ENCODE results near the gene PLCXD3.
"Not testable (repeated sequence)": the region's sequence is repeated elsewhere in the genome, so short reads cannot be mapped to it uniquely, and the experiment has no call there.

PLCXD3 gene

DNA sequence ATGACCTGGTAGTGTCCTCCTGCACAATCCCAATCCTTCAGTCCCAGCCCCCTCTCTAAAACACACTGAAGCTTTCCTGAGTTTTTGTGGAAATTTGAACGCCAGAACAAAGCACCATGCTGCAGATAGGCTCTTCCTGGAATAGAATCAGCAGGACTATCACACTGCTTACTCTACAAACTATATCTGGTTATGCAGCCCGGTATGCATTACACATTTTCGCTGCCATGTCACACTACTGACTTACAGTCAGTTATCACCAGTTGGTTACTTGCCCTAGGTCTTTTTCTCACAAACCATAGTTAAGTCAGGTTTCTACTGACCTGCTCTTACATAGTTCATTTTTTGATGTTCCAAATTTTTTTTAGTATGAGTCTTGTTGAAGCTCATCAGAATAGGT is 24.9 kb downstream of the PLCXD3 start:
- DNase-seq = no peak

DNA sequence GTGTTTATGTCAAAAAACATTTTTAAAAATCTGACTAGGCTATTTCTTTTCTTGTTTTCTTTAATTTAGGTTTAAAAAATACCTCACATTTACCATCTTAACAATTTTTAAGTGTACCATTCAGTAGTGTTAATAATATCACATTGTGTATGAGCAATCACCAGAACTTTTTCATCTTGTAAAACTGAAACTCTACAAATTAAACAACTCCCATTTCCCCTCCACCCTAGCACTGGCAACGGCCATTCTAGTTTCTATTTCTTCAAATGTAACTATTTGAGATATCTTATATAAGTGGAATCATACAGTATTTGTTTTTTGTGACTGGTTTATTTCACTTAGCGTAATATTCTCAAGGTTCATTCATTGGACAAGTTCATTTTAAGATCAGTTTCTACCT is 27.7 kb downstream of the PLCXD3 start:
- no peak for DNase-seq

DNA sequence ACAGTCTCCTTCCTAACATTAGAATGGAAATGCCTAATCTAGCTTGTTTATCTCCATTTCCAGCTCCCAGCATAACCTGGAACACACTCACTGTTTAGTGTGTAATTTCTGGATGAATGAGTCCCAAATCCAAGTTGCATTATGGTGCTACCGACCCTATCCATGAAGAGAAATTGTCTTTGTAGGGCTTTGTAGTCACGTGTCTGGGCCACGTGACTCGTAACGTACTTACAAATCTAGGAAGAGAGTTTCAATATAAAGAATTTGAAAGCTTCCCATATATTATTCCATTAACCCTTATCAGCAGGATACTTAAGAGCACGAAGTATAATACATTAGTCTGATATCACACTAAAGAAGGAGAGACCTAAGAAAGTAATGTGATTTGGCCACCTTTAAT is 28.2 kb downstream of the PLCXD3 start:
- no peak for DNase-seq

DNA sequence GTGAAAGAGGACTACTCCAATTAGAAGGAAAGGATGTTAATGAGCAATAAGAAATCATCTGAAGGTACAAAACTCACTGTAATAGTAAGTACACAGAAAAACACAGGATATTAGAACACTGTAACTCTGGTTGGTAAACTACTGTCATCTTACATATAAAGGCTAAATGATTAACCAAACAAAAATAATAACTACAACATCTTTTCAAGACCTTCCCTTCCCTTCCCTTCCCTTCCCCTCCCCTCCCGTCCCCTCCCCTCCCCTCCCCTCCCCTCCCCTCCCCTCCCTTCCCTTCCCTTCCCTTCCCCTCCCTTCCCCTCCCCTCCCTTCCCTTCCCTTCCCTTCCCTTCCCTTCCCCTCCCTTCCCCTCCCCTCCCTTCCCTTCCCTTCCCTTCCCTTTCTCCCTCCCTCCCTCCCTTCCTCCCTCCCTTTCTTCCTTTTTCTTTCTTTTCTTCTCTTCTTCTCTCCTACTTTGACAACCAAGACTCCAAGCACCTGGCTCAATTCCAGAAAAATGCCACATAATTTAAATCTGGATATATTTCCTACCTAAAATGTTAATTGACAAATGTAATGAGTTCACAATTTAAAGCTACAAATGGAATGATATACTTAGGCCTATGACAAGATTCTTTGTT is 38.7 kb downstream of the PLCXD3 start:
- DNase-seq = not testable (repeated sequence)

DNA sequence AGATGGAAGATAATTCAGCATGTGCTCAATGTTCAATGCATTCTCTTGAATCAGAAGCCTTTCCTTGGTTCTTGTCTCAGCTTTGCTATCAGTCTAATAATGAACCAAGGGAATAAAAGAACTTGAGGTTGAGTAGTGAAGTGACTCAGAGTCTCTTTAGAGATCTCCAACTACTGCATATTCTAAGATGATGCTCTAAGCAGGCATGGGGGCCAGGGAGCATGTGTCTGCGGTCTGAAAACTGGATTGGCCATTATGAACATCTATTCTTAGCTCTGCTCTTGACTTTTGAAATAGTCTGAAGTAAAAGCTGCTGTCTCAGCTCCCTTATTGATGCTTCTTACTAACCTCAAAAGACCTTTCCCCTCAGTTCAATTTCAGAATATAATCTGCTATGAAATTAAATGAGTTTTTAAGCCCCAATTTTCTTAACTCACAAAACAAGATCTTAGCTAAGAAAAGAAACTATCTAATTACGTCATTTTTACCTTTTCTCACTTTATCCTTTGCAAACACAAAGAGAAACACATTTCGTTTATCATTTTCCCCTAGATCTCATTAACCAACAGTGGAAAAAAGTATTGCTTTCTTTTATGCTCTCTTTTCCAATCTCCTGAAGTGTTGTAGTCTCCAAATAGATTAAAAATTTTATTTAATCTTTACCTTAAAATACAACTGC is 44.8 kb downstream of the PLCXD3 start:
- DNase-seq = no peak

DNA sequence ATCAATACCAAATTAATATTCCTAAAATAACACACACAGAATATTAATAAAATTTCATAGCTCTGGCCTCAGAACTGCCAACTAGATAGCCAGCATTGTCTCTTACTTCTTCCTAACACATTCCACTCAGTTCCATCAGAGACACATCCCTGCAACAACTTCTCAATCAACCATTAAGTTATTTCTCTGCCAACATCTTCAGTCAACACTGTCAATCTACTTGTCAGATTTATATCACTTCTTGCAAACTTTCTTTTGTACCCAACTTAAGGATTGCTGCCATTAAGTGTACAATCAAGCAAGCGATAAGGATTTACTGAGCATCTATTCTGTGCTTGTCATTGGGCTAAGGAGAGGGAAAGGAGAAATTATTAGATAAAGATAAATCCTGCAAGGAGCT is 50.8 kb downstream of the PLCXD3 start:
- no peak for DNase-seq

DNA sequence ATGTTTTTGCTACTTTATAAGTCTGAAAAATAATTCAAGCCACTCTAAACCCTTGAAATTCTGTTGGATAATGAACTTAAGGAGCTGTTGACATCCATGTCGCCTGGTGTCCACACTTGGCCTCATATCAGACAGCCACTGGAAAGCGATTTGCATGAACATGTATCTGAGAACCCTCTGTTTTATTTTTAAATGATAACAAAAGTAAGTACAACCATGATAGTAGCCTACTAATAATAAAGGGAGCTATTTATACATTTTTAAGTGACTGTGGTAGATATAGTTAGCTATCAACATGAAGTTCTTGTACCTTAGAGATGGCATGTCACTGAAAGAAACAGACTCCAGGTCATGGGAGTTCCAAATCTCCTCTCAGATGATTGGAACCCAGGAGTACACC is 53.3 kb downstream of the PLCXD3 start:
- DNase-seq = no peak

DNA sequence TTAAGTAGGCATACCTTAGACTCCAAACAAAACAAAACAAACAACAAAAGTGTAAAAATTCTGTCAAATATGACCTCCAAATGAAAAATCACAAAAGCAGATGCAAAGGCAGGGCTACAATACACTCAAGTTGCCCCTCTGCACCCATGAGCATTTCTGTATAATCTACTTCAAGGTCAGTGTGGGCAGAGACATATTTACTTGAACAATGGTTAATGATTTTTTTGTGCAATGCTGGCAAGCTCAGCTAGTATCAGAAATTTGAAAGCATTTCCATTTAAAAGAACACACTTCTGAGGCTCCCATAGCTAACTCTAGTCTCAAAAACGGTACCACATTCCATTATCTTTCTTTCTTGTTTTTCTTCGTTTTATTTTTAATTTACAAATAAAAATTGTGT is 57.9 kb downstream of the PLCXD3 start:
- DNase-seq = no peak

DNA sequence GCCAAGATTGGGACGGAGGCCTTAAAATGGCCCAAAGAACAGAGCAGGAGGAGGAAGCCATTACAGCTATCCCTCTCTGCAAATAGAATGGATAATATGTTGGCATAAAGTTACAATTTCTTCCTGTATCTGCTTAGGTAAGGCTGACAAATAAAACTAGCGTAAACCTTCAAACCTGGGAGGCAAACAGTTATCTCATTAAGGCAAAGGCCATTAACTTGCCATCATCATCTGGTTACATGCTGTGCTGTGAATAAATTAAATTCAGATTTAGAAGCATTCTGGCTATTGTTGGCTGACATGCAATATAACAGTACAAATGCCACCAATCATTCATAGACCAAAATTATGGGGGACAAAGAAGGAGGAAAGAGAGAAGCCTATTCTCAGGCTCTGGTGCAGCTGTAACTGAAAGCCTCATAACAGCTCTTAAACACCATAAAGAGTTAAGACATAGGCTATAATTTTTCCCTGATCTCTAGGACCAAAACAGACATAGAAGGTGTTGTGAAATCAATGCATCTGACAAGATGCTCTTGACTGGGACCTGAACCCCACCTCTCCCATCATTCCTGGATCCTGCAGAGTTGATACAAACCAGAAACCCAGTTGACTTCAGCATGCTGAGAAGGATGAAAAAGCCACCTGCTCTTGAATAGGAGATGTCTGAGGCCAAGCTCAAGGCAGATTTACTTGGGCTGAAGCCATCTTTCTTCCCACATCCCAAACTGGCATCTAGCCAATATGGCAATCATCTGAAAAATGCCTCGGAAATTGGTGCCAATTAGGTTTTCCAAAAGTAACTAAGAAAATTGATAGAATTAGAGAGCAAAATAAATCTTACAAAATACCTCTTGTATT is 62.5 kb downstream of the PLCXD3 start:
- DNase-seq = no peak

DNA sequence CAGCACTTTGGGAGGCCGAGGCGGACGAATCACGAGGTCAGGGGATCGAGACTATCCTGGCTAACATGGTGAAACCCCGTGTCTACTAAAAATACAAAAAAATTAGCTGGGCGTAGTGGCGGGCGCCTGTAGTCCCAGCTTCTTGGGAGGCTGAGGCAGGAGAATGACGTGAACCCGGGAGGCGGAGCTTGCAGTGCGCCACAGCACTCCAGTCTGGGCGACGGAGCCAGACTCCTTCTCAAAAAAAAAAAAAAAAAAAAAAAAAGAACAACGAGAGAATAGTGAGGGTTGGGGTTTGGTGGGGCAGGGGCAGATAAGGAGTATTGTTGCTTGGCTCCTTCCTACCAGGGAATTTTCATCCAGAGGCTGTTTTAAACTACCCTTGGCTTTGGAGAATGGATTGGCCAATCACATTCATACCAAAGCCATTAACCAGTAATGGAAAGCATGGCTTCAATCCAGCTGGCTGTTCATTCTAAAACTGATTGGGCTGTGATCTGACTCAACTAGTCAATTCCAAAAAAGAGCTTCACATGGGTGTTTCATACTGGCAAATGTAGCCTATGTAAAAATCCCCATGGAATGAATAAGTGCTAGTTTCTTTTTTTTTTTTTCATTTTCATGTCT is 64.4 kb downstream of the PLCXD3 start:
- DNase-seq = no peak

DNA sequence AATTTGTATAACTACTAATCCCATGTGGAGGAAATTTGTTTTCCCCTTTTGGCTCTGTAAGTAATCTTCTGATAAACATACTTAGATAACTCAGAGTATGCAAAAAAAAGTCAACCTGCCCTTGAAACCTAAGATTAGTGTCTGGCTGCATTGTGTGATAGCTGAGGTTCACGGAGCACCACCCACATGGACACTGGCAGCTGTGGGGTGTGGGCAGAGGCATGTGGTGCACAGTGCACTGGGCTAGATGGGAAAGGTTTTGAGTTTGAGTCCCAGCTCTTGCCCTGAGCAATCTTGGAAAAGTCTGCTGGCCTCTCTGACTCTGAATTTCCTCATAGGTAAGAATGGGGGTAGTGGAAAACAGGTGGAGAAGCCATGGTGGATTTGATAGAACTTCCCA is 75.1 kb downstream of the PLCXD3 start:
- DNase-seq = no peak

DNA sequence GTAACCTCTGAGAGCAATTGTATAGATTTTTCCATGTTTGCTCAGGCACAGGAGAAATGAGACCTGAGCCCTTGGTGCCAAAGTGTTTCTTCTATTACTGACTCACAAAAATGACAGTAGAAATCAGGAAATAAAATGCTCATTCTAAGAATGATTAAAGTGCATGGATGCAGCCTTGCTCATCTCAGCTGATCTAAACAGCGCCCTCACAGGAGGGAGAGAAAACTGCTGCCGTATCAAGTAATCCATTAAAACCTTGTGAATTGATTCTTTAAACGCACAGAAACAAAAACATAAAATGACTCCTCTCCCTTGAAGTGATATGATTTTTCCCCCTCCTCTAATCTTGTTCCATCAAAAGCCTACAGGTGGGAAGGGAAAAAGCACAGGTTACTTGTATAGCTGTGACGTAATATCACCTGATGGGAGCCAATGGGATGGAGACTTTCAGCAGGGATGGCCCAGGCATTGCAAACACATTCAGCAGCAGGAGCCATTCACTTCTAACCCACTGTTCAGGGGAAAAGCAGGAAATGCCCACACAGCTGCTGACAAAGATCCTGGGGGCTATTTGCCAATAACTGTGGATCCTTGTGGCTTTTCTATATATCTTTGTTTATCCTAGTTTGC is 76.7 kb downstream of the PLCXD3 start:
- DNase-seq = no peak

DNA sequence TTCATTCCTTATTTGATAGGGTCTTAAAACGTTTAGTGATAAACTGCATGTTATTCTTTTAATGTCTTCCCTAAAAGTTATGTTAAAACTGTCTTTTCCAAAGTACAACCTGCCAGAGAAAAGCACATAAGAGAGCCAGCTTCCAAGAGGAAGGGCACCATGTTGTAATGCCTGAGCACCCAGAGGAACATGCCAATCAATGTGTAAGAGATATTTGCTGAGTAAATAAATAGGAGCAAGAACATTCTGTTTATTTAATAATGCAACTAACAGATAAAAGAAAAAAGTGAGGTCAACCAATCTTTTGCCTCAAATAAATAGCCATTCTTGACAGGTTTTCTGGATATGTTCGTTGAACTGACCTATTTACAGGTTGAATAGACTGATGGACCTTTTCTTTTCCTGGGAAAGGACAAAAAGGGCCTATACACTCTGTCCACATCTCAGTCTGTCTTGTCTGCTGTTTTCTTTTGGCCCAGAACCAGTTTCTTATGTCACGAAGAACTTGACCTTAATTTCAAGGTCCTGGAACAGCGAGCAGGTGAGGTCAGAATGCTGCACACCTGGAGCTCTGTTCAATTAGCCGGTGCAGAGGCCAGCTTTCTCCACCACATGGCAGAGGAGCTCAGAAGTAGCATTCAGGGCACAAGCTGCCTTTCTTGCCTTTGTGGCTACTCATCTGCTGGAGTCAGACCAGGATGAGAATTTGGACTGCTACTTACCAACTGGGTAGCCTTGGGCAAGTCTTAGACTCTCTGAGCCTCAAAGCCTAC is 77.7 kb downstream of the PLCXD3 start:
- DNase-seq = no peak

DNA sequence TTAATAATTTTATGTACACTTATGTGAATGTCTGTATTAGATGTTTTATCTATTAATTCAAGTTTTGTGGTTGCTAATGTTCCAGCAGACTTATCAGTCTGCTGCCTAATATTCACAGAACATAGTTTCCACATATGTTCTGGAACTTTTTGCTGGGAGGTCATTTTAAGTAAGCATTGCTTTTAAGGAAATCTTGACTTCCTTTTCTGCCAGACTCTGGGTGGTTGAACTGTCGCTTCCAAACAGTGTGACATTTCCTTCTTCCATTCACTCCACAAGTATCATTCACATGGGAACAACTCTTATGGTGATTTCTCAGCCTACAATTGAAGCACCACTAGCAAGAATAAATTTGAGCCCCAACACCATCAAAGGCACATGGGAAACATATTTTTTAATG is 82.9 kb downstream of the PLCXD3 start:
- DNase-seq = no peak

DNA sequence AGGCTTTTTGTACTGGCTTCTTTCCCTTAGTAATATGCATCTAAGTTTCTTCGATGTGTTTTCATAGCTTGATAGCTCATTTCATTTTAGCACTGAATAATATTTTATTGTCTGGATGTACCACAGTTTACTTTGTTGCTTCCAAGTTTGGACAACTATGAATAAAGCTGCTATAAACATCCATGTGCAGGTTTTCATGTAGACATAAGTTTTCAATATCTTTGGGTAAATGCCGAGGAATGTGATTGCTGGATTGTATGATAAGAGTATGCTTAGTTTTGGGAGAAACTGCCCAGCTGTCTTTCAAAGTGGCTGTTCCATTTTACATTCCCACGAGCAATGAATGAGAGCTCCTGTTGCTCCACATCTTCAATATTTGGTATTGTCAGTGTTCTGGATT is 84.7 kb downstream of the PLCXD3 start:
- no peak for DNase-seq

DNA sequence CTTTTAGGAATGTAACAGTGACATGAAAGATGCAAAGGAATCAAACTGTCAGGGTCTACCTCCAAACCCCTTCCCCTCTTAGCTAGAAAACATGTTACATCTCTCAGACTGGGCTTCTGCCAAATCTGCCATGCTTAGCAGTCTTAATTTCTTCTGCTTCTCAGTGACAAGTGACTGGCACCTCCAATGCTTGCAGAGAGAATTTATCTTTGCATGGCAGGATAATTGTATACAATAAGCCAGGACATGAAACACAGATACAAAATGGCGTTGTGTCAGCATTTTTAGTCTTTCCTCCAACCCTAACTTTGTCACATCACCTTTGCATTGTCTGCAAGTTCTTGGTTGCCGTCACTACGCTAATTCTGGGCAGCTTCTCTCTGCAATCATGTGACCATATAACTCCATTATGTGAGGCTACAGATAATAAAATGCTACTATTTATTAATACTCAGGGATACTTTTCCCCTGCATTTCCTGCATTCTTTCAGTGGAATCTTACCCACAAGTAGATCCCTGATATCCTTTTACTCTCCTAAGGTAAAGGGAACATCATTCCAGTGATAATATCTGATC is 89.8 kb downstream of the PLCXD3 start:
- DNase-seq = no peak

DNA sequence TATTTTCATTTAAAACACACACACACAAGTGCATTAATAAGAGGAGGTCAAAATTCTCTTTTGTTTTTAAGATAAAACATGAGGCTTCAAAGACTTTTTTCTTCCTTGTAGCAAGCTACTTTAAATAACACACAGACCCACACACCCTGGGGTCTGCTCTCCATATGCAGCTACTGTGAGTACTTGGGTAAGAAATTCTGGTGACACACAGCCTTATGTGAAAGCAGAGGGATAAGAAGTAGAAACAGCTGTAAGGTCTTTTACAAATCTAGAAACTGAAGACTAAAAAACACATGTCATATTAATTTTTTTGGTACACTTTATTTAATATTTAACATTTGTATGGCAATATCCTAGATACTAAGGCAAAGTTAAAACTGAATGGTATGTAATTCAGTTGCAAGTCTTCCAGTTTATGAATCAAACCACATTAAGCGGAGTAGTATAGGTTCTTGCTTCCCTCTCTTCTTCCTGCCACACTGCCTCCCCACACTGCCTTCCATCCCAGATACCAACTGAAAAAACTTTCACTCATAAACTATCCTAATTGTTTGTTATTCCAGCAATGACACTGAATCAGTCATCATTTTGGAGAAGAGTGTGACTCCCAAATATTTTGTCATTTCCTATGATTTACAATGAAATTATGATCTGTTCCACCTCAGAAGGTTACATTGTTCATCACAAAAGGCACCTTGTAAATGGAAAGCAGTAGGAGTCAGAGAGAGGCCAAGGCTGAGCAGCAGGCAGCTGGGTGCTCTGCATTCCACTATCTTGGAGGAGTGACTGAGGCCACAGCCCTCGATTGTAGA is 92.0 kb downstream of the PLCXD3 start:
- no peak for DNase-seq

DNA sequence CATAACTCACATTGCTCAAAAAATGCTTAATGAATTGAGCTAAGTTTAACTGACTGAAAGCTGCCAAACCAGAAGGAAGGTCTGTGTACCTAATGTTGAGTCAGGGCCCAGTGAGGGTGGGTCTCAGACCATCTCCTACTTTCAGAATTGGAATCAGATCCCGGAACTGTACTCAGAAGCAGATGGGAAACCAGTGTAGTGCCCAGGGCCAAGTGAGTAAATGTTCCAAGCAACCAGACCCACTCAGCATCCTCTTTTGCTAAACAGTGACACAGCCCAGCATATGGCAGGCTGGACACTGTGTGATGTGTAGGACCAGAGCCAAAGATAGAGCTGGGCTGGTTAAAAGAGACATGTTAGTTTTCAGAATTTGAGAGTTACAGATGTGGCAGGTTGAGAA is 94.1 kb downstream of the PLCXD3 start:
- no peak for DNase-seq

DNA sequence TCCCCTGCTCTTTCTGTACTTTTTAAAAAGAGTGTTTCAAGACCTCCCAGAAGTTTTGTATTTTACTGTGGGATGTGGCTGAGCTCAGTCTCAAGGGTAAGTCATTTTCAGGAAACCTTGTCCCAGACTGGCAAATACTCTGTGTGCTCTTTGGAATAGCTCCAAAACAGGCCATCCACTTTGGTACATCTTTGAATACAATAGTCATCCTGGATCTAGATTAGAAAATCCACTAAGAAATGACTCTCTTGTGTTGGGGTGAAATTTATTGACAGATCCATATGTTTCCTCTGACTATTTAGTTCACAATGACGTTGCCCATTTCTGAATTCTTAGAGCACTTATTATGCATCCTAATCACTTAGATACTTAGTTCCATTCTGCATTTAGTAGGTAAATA is 95.2 kb downstream of the PLCXD3 start:
- DNase-seq = no peak

DNA sequence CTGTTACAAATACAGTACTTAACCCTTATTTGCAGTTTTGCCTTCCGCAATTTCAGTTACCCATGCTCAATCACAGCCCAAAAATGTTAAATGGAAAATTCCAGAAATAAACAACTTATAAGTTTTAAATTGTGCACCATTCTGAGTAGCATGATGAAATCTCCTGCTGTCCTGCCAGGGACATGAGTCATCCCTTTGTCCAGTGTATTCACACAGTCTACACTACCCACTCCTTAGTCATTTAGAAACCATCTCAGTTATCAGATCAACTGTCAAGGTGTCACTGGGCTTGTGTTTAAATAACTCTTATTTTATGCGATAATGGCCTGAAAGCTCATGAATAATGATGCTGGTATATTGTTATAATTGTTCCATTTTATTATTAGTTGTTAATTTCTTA is 95.8 kb downstream of the PLCXD3 start:
- DNase-seq = no peak

DNA sequence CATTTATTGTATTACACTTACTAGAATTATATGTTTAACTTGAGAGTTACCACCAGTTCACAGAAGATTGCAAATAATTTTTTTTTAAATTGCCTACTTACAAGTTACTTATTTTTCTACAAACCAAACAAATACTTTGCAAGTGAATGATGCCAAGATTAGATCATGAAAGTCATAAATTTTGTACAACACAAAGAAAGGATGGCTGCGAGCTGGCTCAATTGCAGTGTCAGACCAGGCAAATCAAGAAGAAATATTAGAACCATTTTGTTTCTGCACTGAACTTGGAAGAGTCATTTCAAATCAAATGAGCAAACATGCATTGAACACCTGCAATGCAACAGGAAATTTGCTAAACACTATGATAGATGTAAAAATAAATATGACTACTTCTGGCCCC is 97.3 kb downstream of the PLCXD3 start:
- no peak for DNase-seq

Measured in CD4-positive, alpha-beta T cell treated with Interleukin-12 subunit alpha and Interleukin-12 subunit beta, for 1 hour (primary cell).